GM18511 (cell line): ENCODE results near the gene TMEM52B.
"Not testable (repeated sequence)": the region's sequence is repeated elsewhere in the genome, so short reads cannot be mapped to it uniquely, and the experiment has no call there.

ENCODE experiments used
- ATAC-seq: cut with Tn5 transposase; IDR thresholded peaks from one replicate; pipeline ENCODE4 v1.9.1; 2021; ENCODE audit warnings: mild to moderate bottlenecking, moderate library complexity; ENCODE audit not compliant: unreplicated experiment

The TMEM52B gene

GRCh38 chr12:10170216-10170615 lies 8.6 kb upstream of the TMEM52B start:
- ATAC-seq = no peak

DNA sequence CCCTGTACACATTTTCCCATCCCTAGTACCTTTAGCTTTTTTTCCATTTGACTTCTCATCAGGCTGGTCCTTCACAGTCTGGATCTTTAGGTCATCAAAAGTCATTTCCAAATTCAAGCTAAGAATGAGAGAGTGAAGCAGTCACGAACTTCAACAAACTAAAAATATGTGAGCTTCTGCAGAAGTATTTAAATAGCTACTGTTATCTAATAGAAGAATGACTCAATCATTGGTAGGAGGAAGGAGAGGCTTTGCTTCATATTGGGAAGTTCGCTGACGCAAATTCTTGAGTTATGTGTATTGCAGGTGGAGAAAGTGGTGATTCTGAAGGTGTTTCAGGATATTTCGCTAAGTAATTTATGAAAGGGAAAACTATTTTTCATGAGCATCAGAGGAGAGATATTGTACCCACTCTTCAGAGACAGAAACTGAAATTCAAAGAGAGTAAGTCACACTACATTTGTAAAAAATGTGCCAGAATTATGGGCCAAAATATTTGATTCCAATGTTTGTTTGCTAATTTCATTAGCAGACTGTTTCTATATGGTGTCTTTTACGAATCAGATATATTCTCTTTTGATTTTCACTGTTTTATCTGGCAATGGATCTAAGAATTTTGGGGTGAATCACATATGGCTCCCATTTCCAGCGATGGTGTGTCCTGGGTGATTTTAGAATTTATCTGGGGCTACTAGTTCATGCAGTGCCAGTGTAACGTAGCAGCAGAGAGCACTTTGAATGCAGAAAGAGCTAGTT lies 6.7 kb upstream of the TMEM52B start, which contains the start of gene OLR1:
Gene OLR1 (minus strand): TSS at position 160 of the 756 bp plus-strand sequence. CDS start 55 bp downstream, at position 105.
- ATAC-seq = no peak

DNA sequence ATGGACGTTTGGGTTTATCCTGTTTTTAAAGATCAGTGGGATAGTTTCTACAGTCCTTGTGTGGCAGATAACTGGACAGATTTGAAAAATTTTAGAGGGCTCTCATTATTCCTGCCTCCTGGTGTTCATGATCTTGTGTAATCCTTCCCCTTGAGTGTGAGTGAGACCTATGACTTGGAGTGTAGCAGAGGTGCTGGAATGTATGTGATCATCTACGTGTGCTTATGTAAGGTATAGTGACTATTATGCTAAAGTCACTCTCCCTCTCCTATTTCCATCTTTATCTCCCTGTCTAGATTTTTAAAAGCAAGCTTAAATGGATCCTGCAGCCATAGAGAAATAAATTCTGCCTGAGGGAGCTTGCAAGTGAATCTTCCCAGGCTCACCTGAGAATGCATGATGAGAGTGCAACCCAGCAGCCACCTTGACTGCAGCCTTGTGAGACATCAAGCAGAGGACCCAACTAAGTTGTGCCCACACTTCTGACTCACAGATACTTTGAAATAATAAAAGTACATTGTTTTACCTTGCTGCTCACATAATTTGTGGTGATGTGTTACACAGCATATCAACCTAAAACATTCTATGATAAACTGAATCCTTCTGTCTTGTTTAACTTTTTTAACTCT lies 3.7 kb upstream of the TMEM52B start:
- ATAC-seq = no peak

DNA sequence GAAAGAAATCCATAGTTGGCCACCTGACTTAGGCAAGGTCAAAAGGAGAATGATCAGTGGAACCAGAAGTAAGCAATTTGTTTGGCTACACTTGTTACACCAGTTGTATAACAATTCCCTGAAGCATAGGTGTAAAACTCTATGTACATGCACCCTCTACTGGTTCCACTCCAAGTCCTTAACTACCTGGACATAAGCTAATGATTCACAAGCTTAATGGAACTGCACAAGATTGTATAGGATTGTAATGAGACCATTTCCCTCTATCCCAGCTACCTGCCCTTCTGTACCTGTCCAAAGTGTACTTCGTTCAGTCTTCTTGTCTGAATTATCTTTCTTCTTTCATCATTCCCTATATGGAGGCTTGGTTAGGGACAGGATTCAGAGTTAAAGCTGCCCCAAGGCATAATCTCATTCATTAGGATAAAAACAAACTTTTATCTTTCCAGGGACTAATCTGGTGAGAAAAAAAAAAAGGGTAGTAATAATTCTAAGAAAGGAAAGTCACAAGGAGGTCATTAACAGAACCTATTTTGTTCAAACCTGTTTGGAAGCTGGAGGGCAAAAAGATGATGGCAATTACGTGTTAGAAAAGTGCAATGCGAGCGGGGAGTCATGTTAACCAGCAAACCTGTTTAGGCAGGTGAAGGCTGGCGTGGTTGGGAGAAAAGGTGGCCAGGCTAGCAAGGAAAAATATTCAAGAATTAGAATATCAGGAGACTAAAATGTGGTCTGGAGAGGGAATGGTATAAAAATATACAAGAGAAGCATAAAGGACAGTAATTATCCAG lies 2.8 kb upstream of the TMEM52B start:
- ATAC-seq = no peak

- no peak for ATAC-seq
Observed at GRCh38 chr12:10179776-10180181, 947 bp downstream of the TMEM52B start.

GRCh38 chr12:10182354-10183049 lies 3.7 kb downstream of the TMEM52B start:
- no peak for ATAC-seq

DNA sequence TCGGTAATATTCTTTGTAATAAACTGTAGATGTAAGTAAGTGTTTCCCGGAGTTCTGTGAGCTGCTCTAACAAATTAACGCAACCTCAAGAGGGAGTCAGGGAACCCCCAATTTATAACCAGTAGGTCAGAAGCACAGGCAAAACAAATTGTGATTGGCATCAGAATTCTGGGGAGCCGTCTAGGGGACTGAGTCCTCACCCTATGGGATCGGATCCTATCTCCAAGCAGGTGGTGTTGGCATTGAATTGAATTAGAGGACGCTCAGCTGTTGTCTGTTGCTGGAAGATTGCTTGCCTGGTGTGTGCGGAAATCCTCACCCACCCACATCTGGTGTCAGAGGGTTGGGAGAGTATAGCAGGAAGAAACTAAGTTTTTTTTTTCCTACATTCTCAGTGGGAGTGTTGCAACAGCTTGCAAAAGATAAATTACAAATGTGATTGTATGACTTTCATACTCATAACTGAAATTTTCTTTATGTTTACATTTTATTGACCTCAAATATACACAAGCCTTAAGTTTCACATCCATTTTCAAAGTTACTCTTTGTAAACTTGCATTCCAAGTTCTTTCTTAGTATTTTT lies 5.5 kb downstream of the TMEM52B start:
- no peak for ATAC-seq

GRCh38 chr12:10186299-10186698 lies 7.5 kb downstream of the TMEM52B start:
- ATAC-seq = no peak

DNA sequence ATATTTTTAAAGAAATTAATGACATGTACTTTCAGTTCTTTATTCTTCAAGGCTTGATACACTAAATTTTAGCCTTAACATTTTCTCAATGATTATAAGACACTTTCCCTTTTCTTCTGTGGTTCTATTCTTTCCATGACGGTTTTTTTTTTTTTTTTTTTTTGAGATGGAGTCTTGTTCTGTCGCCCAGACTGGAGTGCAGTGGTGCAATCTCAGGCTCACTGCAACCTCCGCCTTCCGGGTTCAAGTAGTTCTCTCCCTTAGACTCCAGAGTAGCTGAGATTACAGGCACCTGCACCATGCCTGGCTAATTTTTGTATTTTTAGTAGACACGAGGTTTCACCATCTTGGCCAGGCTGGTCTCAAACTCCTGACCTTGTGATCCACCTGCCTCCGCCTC lies 8.1 kb downstream of the TMEM52B start:
- not testable (repeated sequence) for ATAC-seq

GRCh38 chr12:10189653-10190052 lies 10.8 kb downstream of the TMEM52B start:
- no peak for ATAC-seq

GRCh38 chr12:10190558-10191388 lies 11.9 kb downstream of the TMEM52B start:
- peak; percentile 88 for ATAC-seq

- ATAC-seq = no peak
Observed at GRCh38 chr12:10191865-10192264, 13.0 kb downstream of the TMEM52B start.

GRCh38 chr12:10194160-10194670 lies 15.4 kb downstream of the TMEM52B start:
- no peak for ATAC-seq

DNA sequence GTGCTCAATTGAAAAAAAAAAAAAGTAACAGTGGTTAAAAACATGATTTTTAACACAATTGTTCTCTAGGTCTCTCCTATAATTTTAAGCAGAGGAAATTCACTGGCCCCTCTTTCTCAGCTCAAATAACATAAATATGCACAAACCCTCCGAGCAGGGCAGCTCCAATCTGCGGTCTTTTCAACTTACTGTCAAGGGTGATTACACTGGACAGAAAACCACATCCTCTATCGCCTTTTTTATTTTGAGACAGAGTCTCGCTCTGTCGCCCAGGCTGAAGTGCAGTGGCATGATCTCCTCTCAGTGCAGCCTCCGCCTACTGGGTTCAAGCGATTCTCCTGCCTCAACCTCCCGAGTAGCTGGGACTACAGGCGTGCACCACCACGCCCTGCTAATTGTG lies 17.4 kb downstream of the TMEM52B start:
- ATAC-seq = peak; percentile 83

- no peak for ATAC-seq
Observed at GRCh38 chr12:10197879-10198278, 19.0 kb downstream of the TMEM52B start.

DNA sequence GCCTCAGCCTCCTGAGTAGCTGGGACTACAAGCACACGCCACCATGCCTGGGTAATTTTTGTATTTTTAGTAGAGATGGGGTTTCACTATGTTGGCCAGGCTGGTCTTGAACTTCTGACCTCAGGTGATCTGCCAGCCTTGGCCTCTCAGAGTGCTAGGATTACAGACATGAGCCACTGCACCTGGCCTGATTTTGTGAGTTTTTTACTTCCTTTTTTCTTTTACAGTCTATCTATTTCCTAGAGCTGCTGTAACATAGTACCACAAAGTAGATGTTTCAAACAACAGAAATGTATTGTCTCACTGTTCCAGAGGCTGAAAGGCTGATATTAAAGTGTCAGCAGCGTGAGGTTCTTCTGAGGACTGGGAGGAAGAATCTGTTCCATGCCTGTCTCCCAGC lies 25.7 kb downstream of the TMEM52B start:
- ATAC-seq = not testable (repeated sequence)

DNA sequence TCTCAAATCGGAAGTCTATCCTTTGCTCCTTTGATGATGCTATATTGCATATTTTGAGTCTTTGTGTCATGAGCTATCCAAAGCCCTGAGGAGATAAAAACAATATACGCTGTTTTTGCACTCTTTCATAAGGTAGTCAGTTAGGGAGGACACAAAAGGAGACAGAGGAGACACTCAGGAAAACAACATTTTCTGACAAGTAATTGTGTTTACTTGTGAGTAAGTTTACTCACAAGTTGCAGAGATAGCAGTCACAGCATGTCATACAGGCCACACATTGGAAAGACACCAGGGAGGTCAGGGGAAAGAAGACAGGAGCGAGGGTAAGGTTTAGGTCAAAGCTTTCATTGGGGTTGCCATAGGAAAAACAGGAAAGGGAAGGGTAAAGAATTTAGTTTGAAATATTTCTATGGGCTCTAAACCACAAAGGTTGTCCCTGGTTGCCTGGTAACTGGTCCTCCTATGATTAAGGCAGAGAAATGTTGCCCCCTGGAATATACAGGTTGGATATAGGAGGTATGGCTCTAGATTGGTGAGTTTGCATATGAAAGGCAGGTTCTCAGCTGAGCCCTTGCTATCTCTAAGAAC lies 26.5 kb downstream of the TMEM52B start:
- no peak for ATAC-seq

DNA sequence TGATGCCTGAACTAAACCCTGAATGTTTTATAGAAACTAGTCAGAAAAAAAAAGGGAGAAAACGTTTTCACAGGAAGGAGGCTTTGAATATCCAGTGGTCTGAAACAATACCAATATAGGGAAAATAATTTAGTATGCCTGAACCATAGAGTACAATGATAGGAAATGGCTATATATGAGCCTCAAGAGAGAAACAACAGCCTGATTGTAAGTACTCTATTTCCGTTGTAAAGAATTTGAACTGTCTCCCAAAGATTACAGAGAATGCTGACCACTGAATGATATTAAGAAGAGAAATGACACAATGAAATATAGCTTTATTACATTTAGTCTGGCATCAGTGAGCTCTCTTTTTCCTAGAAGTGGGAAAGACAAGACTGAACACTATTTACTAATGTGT lies 28.3 kb downstream of the TMEM52B start:
- no peak for ATAC-seq

- no peak for ATAC-seq
Observed at GRCh38 chr12:10210225-10210624, 31.4 kb downstream of the TMEM52B start.
